ENCODE results near the gene GDF2.

Gene GDF2

GRCh38 chr10:47332946-47333345, 10.7 kb downstream of the GDF2 start:
- DNase-seq (ENCODE audit: low spot score), result no peak

GRCh38 chr10:47333532-47333931, 11.3 kb downstream of the GDF2 start:
- DNase-seq (ENCODE audit: low spot score), result no peak

GRCh38 chr10:47334466-47335295, 12.4 kb downstream of the GDF2 start:
- no peak for DNase-seq (ENCODE audit: low spot score)

GRCh38 chr10:47335906-47336305, 13.7 kb downstream of the GDF2 start:
- no peak for DNase-seq (ENCODE audit: low spot score)

GRCh38 chr10:47336387-47337134, 14.3 kb downstream of the GDF2 start:
- DNase-seq (ENCODE audit: low spot score), result no peak

GRCh38 chr10:47337310-47337709, 15.1 kb downstream of the GDF2 start:
- no peak for DNase-seq (ENCODE audit: low spot score)

- DNase-seq (ENCODE audit: low spot score), result no peak
These were observed 17.0 kb downstream of the GDF2 start for GRCh38 chr10:47339186-47339735.

GRCh38 chr10:47339759-47340607, 17.7 kb downstream of the GDF2 start:
- DNase-seq (ENCODE audit: low spot score), result no peak

- DNase-seq (ENCODE audit: low spot score), result peak; percentile 87
These were observed 18.4 kb downstream of the GDF2 start for GRCh38 chr10:47340608-47341170.

GRCh38 chr10:47344996-47345870, 23.0 kb downstream of the GDF2 start:
- DNase-seq (ENCODE audit: low spot score), result no peak

GRCh38 chr10:47346581-47347302, 24.5 kb downstream of the GDF2 start:
- peak; percentile 87 for DNase-seq (ENCODE audit: low spot score)

GRCh38 chr10:47347303-47347675, 25.0 kb downstream of the GDF2 start:
- no peak for DNase-seq (ENCODE audit: low spot score)

GRCh38 chr10:47348138-47348651, 25.9 kb downstream of the GDF2 start, which contains the start of gene RBP3:
RBP3 (plus strand) TSS chr10:47348363; CDS start chr10:47348485, 122 bp downstream.
- DNase-seq (ENCODE audit: low spot score), result peak; percentile 70

- DNase-seq (ENCODE audit: low spot score), result no peak
These were observed 26.6 kb downstream of the GDF2 start for GRCh38 chr10:47348661-47349470.

- DNase-seq (ENCODE audit: low spot score), result no peak
These were observed 27.3 kb downstream of the GDF2 start for GRCh38 chr10:47349516-47349915.

- no peak for DNase-seq (ENCODE audit: low spot score)
These were observed 27.7 kb downstream of the GDF2 start for GRCh38 chr10:47349941-47350371.

- no peak for DNase-seq (ENCODE audit: low spot score)
These were observed 28.7 kb downstream of the GDF2 start for GRCh38 chr10:47350671-47351640.
